A673 (cell line): Measurements from ENCODE around the gene FAM240B.

Experiments
- CTCF ChIP-seq: fragments of 300-800, 200-600 bp; sonication (generic); conservative IDR thresholded peaks from 2 replicates; pipeline ENCODE4 v1.5.1; 2017; ENCODE audit warnings: low read depth, mild to moderate bottlenecking, antibody characterized with exemption, low read length, moderate library complexity, mixed read lengths
- EZH2 ChIP-seq: fragments of 200-600 bp; sonication (generic); IDR thresholded peaks from 2 replicates; pipeline ENCODE4 v1.6.1; 2017; ENCODE audit warnings: borderline replicate concordance, low read depth, mild to moderate bottlenecking, mixed read lengths, antibody characterized with exemption, low read length; ENCODE audit not compliant: poor library complexity, severe bottlenecking

GRCh38 chr9:38706493-38706892 is 13.4 kb downstream of the FAM240B start:
- TF ChIP-seq CTCF (no peak), EZH2 (no peak)
